K562 (cell line): ENCODE measurements around the gene ZNF544. TPM values are rescaled to one million over a fixed set of nuclear protein-coding genes. Genes with fewer than 3 reads are reported as not detected.

Source experiments
- ATAC-seq: fragments of 200-7000 bp; cut with Tn5 transposase; 3 replicates; pipeline ENCODE4 v1.9.1; 2020; ENCODE audit warnings: moderate library complexity
- BruUV-seq: library from RNA; stranded (reverse); fragments of 400-500 nt; replicated peaks from 2 replicates; lab custom pipeline; 2021; lab: Mats Ljungman, UMichigan
- CTCF ChIA-PET: fragments of 300-600 bp; formaldehyde crosslinking; extraction: SDS; loops from one replicate; lab custom pipeline; 2021; ENCODE audit warnings: low intra/inter-chr PET ratio; lab: Yijun Ruan, JAX
- POLR2A ChIA-PET: fragments of 300-600, 350-650 bp; sonication (Branson Sonifier 250); formaldehyde crosslinking; extraction: SDS; loops from one replicate; lab custom pipeline; 2021; ENCODE audit warnings: antibody characterized with exemption, inconsistent platforms; lab: Yijun Ruan, JAX
- DNase-seq, 4 experiments: peaks; one replicate each; pipeline versions ENCODE4 v3.0.0 to v3.0.0-alpha.2; 2011 to 2018; ENCODE audit warnings: low spot score in 3 of 4, mixed read lengths in 3 of 4; ENCODE audit errors: extremely low read depth in 1 of 4
- FAIRE-seq: peaks from 2 replicates; lab custom pipeline; 2011; peaks lifted over from hg19 to GRCh38; lab: Jason Lieb, UNC
- H2AFZ ChIP-seq: 2 replicates; pipeline ENCODE4 v1.6.0; 2011; ENCODE audit warnings: low read depth, low read length, control low read depth, inconsistent platforms
- H3K27ac ChIP-seq: fragments of 200-600 bp; 3 replicates; pipeline ENCODE4 v1.8.0; 2011; ENCODE audit warnings: low read depth, mild to moderate bottlenecking, control low read depth, inconsistent platforms, low read length, moderate library complexity, mixed read lengths; ENCODE audit errors: extremely low read depth
- H3K27me3 ChIP-seq, 2 experiments: fragments of 300-600 bp in 1 of 2; 2 replicates in 1 of 2; 3 replicates in 1 of 2; pipeline versions ENCODE4 v1.6.0 to v1.8.0; 2011; ENCODE audit warnings: inconsistent platforms in 2 of 2, low read length in 2 of 2, mild to moderate bottlenecking in 1 of 2, mixed read lengths in 1 of 2, moderate library complexity in 1 of 2; ENCODE audit not compliant: control insufficient read depth in 2 of 2, insufficient read depth in 2 of 2
- H3K36me3 ChIP-seq: fragments of 300-600 bp; 3 replicates; pipeline ENCODE4 v1.8.0; 2011; ENCODE audit warnings: mild to moderate bottlenecking, low read length, inconsistent platforms; ENCODE audit not compliant: control insufficient read depth, insufficient read depth
- H3K4me1 ChIP-seq, 2 experiments: fragments of 200-600 bp in 1 of 2; replicated peaks in 1 of 2; 2 replicates in 1 of 2; 3 replicates in 1 of 2; pipeline versions ENCODE4 v1.5.1 to v1.8.0; 2011; ENCODE audit warnings: inconsistent platforms in 2 of 2, low read length in 2 of 2, mild to moderate bottlenecking in 1 of 2, mixed read lengths in 1 of 2, moderate library complexity in 1 of 2; ENCODE audit not compliant: control insufficient read depth in 2 of 2, insufficient read depth in 2 of 2
- H3K4me2 ChIP-seq: 2 replicates; pipeline ENCODE4 v1.6.1; 2011; ENCODE audit warnings: low read length, control low read depth, inconsistent platforms, mixed read lengths; ENCODE audit not compliant: insufficient read depth
- H3K4me3 ChIP-seq: fragments of 200-600 bp; sonication (generic), shearing (Covaris generic); 2 replicates; pipeline ENCODE4 v1.5.1; 2016; ENCODE audit warnings: control low read depth, inconsistent platforms
- H3K79me2 ChIP-seq: fragments of 200-600 bp; 3 replicates; pipeline ENCODE4 v1.8.0; 2011; ENCODE audit warnings: low read length, inconsistent platforms; ENCODE audit not compliant: control insufficient read depth, insufficient read depth
- H3K9ac ChIP-seq, 2 experiments: 2 replicates each; pipeline versions ENCODE4 v1.6.0 to v1.6.1; 2011; ENCODE audit warnings: low read depth in 2 of 2, low read length in 2 of 2, control low read depth in 1 of 2, inconsistent platforms in 1 of 2, mild to moderate bottlenecking in 1 of 2, mixed read lengths in 1 of 2; ENCODE audit not compliant: insufficient read depth in 1 of 2
- H3K9me1 ChIP-seq: one replicate; pipeline ENCODE4 v1.6.0; 2011; ENCODE audit warnings: inconsistent platforms, mild to moderate bottlenecking, low read length, moderate library complexity; ENCODE audit not compliant: control insufficient read depth, insufficient read depth
- H3K9me3 ChIP-seq: replicated peaks from 2 replicates; pipeline ENCODE4 v1.5.1; 2011; ENCODE audit warnings: low read depth, low read length, inconsistent platforms; ENCODE audit not compliant: control insufficient read depth, insufficient read depth
- H4K20me1 ChIP-seq: replicated peaks from 2 replicates; pipeline ENCODE4 v1.6.1; 2011; ENCODE audit warnings: low read length, inconsistent platforms, mixed read lengths; ENCODE audit not compliant: control insufficient read depth, insufficient read depth
- FOXA1 ChIP-seq: fragments of 450-650 bp; IDR thresholded peaks from 2 replicates; pipeline ENCODE4 v1.6.1; 2016; ENCODE audit warnings: mild to moderate bottlenecking, borderline replicate concordance
- GABPB2 ChIP-seq: fragments of 250-450 bp; sonication (Bioruptor Pico); conservative IDR thresholded peaks from 2 replicates; pipeline ENCODE4 v1.5.1; 2021; ENCODE audit warnings: mild to moderate bottlenecking
- PTTG1 ChIP-seq: fragments of 450-650 bp; IDR thresholded peaks from 2 replicates; pipeline ENCODE4 v1.6.1; 2016; ENCODE audit warnings: low read depth, mild to moderate bottlenecking, missing genetic modification characterization, missing compliant biosample characterization
- SRSF1 ChIP-seq: fragments of 200-400 bp; formaldehyde crosslinking; IDR thresholded peaks from 2 replicates; pipeline ENCODE4 v1.6.1; 2017; ENCODE audit warnings: mild to moderate bottlenecking, low read depth, low read length, moderate library complexity
- ZNF134 ChIP-seq: fragments of 250-450 bp; sonication (Bioruptor Pico); conservative IDR thresholded peaks from 2 replicates; pipeline ENCODE4 v1.4.0; 2020
- ZNF41 ChIP-seq: fragments of 250-450 bp; sonication (Bioruptor Pico); conservative IDR thresholded peaks from 2 replicates; pipeline ENCODE4 v1.4.0; 2020; ENCODE audit warnings: mild to moderate bottlenecking
- WGBS: fragments of 100-300 bp; shearing (Covaris generic); methylation state at CpG from one replicate; pipeline ENCODE4 v1.1.6; 2016; ENCODE audit warnings: low coverage, mixed read lengths; ENCODE audit not compliant: insufficient coverage; ENCODE audit errors: missing lambda C conversion rate; 5-methylcytosine and 5-hydroxymethylcytosine counted together
- in situ Hi-C: fragments of 300-500 bp; cut with MboI; formaldehyde crosslinking; loops from 4 replicates; pipeline ENCODE4 v1.15.0; 2018; ENCODE audit warnings: inconsistent platforms, mixed read lengths
- intact Hi-C: fragments of 100-400 bp; cut with micrococcal nuclease; formaldehyde crosslinking; loops from 2 replicates; pipeline ENCODE4 v1.14.2; 2022
- polyA plus RNA-seq, 8 experiments: library from polyadenylated mRNA; depleted of rRNA in 4 of 8; stranded (reverse) in 5 of 8; unstranded in 3 of 8; fragments of >200 nt; fragmentation: Nextera tagmentation in 2 of 8; fragmentation: Illumina TruSeq in 1 of 8; extraction: Ambion mirVana in 2 of 8; extraction: Trizol in 1 of 8; gene quantifications; 2 replicates each; pipeline versions ENCODE4 v1.2.1 to v1.2.3, GENCODE V29; 2011 to 2014; ENCODE audit warnings: inconsistent platforms in 1 of 8, missing spikeins in 1 of 8
- total RNA-seq, 7 experiments: library from RNA; depleted of rRNA in 6 of 7; stranded (reverse); fragments of >200 nt in 6 of 7; fragmentation: Illumina TruSeq in 2 of 7; extraction: Trizol in 2 of 7; gene quantifications; 2 replicates each; pipeline versions ENCODE4 v1.2.1 to v1.2.3, GENCODE V29; 2011 to 2021; ENCODE audit warnings: low replicate concordance in 1 of 7
- TF ChIP-seq, protein P1 (sequence below): fragments of 450-650 bp; IDR thresholded peaks from 2 replicates; pipeline ENCODE4 v1.6.1; 2018; ENCODE audit warnings: mild to moderate bottlenecking, low read depth; ENCODE audit not compliant: partially characterized antibody
- TF ChIP-seq, protein P2 (sequence below): sonication (generic); formaldehyde crosslinking; IDR thresholded peaks from 2 replicates; pipeline ENCODE4 v1.8.0; 2022; ENCODE audit warnings: mild to moderate bottlenecking, low read depth, missing genetic modification reagents
- TF ChIP-seq, protein P3 (sequence below): fragments of 450-650 bp; IDR thresholded peaks from 2 replicates; pipeline ENCODE4 v1.6.1; 2016; ENCODE audit warnings: missing biosample characterization, missing genetic modification characterization
- TF ChIP-seq, protein P4 (sequence below): fragments of 250-450 bp; sonication (Bioruptor Pico); IDR thresholded peaks from 2 replicates; pipeline ENCODE4 v1.4.0; 2020
- TF ChIP-seq, protein P5 (sequence below): fragments of 250-450 bp; sonication (Bioruptor Pico); IDR thresholded peaks from 2 replicates; pipeline ENCODE4 v1.4.0; 2020

Gene ZNF544
- total and polyA plus RNA-seq, 9 of the 15 experiments (the other 6 are each of a cell fraction or from before 2014, with no cell fraction given), result 23.6 to 59.0 (median 41.4) TPM

DNA sequence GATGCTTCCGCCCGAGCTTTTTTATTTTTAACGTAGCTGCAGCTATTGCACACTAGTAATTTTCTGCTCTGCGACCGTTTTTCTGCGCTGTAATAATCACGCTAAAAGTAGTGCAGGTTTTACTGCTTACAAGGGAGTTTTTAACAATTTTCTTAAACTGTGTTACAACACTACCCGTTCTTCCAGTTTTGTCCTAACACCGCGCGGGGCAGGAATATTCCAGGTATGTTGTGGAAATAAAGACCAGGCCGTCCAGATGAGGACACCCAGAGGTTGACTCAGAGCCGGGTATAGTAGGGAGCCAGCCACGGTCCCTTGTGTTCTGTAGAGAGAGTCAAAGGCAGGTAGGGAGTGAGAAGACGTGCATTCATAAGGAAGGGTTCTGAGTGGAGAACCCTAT, 24.1 kb upstream of the ZNF544 start:
- H3K9me3 ChIP-seq, result peaks cover 59% of the 10 kb centered on the region
- TF ChIP-seq, protein P1, sequence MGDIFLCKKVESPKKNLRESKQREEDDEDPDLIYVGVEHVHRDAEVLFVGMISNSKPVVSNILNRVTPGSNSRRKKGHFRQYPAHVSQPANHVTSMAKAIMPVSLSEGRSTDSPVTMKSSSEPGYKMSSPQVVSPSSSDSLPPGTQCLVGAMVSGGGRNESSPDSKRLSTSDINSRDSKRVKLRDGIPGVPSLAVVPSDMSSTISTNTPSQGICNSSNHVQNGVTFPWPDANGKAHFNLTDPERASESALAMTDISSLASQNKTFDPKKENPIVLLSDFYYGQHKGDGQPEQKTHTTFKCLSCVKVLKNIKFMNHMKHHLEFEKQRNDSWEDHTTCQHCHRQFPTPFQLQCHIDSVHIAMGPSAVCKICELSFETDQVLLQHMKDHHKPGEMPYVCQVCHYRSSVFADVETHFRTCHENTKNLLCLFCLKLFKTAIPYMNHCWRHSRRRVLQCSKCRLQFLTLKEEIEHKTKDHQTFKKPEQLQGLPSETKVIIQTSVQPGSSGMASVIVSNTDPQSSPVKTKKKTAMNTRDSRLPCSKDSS, result no peak
- TF ChIP-seq, protein P2, sequence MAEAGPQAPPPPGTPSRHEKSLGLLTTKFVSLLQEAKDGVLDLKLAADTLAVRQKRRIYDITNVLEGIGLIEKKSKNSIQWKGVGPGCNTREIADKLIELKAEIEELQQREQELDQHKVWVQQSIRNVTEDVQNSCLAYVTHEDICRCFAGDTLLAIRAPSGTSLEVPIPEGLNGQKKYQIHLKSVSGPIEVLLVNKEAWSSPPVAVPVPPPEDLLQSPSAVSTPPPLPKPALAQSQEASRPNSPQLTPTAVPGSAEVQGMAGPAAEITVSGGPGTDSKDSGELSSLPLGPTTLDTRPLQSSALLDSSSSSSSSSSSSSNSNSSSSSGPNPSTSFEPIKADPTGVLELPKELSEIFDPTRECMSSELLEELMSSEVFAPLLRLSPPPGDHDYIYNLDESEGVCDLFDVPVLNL, result no peak
- no peak for TF ChIP-seq FOXA1
- no peak for TF ChIP-seq SRSF1
- TF ChIP-seq, protein P3, sequence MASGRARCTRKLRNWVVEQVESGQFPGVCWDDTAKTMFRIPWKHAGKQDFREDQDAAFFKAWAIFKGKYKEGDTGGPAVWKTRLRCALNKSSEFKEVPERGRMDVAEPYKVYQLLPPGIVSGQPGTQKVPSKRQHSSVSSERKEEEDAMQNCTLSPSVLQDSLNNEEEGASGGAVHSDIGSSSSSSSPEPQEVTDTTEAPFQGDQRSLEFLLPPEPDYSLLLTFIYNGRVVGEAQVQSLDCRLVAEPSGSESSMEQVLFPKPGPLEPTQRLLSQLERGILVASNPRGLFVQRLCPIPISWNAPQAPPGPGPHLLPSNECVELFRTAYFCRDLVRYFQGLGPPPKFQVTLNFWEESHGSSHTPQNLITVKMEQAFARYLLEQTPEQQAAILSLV (tag), result no peak
- TF ChIP-seq, protein P4, sequence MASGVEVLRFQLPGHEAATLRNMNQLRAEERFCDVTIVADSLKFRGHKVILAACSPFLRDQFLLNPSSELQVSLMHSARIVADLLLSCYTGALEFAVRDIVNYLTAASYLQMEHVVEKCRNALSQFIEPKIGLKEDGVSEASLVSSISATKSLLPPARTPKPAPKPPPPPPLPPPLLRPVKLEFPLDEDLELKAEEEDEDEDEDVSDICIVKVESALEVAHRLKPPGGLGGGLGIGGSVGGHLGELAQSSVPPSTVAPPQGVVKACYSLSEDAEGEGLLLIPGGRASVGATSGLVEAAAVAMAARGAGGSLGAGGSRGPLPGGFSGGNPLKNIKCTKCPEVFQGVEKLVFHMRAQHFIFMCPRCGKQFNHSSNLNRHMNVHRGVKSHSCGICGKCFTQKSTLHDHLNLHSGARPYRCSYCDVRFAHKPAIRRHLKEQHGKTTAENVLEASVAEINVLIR (CRISPR knock-in tag), result no peak
- no peak for TF ChIP-seq PTTG1 (tag)
- no peak for TF ChIP-seq ZNF134 (CRISPR knock-in tag)
- no peak for TF ChIP-seq GABPB2 (CRISPR knock-in tag)
- TF ChIP-seq ZNF41 (CRISPR knock-in tag), result no peak
- TF ChIP-seq, protein P5, sequence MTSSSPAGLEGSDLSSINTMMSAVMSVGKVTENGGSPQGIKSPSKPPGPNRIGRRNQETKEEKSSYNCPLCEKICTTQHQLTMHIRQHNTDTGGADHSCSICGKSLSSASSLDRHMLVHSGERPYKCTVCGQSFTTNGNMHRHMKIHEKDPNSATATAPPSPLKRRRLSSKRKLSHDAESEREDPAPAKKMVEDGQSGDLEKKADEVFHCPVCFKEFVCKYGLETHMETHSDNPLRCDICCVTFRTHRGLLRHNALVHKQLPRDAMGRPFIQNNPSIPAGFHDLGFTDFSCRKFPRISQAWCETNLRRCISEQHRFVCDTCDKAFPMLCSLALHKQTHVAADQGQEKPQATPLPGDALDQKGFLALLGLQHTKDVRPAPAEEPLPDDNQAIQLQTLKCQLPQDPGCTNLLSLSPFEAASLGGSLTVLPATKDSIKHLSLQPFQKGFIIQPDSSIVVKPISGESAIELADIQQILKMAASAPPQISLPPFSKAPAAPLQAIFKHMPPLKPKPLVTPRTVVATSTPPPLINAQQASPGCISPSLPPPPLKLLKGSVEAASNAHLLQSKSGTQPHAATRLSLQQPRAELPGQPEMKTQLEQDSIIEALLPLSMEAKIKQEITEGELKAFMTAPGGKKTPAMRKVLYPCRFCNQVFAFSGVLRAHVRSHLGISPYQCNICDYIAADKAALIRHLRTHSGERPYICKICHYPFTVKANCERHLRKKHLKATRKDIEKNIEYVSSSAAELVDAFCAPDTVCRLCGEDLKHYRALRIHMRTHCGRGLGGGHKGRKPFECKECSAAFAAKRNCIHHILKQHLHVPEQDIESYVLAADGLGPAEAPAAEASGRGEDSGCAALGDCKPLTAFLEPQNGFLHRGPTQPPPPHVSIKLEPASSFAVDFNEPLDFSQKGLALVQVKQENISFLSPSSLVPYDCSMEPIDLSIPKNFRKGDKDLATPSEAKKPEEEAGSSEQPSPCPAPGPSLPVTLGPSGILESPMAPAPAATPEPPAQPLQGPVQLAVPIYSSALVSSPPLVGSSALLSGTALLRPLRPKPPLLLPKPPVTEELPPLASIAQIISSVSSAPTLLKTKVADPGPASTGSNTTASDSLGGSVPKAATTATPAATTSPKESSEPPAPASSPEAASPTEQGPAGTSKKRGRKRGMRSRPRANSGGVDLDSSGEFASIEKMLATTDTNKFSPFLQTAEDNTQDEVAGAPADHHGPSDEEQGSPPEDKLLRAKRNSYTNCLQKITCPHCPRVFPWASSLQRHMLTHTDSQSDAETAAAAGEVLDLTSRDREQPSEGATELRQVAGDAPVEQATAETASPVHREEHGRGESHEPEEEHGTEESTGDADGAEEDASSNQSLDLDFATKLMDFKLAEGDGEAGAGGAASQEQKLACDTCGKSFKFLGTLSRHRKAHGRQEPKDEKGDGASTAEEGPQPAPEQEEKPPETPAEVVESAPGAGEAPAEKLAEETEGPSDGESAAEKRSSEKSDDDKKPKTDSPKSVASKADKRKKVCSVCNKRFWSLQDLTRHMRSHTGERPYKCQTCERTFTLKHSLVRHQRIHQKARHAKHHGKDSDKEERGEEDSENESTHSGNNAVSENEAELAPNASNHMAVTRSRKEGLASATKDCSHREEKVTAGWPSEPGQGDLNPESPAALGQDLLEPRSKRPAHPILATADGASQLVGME, result no peak
- TF ChIP-seq, all 486 proteins: peak for 0
- peaks cover 75% of the 10 kb centered on the region for H3K36me3 ChIP-seq
- H3K9me1 ChIP-seq, result no peaks in the 10 kb centered on the region
- H3K79me2 ChIP-seq, result no peaks in the 10 kb centered on the region; the same call in 2 of the 3 replicates
- FAIRE-seq (no peak), DNase-seq (no peak), ATAC-seq (no peak)
- 97% methylated on average over 15 of the region's 15 CpGs for WGBS
- POLR2A ChIA-PET, result interaction anchor here (0.6 to 1.0 kb wide), 2 partner anchors 9 to 160 kb away, joined by 3 to 5 read pairs; no protein-coding TSS in a partner anchor
- H3K4me1 ChIP-seq, result no peaks in the 10 kb centered on the region; a peak in 1 of 5 replicates
- in situ Hi-C loops, result no loop called here
- CTCF ChIA-PET, result no interaction called here
- H3K27me3 ChIP-seq, result no peaks in the 10 kb centered on the region
- no peak overlapping the region for H3K9ac ChIP-seq
- no TSS peak for BruUV-seq
- intact Hi-C loops, result no loop called here
- H3K4me2 ChIP-seq, result no peak overlapping the region
- no peak overlapping the region for H2AFZ ChIP-seq
- H3K27ac ChIP-seq, result no peak overlapping the region
- no peaks in the 10 kb centered on the region for H4K20me1 ChIP-seq
- H3K4me3 ChIP-seq, result no peak overlapping the region
